Measurements from ENCODE around the gene PDZRN3.
A peak's percentile ranks its signal among the peaks of the same experiment; 100 is the strongest.
"Not testable (repeated sequence)": the region's sequence is repeated elsewhere in the genome, so short reads cannot be mapped to it uniquely, and the experiment has no call there.

Gene PDZRN3

DNA sequence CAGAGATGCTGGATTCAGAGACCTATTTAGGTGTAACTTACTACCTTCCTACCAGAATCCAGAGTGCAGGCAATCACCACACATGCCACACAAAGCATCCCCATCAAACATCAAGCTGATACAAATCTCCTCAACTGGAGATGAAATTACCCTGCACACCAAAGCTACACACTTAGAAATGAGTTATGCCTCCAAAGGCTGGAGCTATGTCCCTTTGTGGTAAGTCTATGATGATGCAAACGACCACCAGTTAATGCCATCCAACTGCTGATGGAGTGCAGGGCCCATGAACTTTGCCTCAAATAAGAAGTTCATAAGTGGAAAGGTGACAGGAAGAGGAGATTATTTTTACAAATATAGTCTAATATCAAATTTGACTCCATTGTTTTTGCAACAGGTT lies 38.1 kb downstream of the PDZRN3 start:
- DNase-seq = no peak

DNA sequence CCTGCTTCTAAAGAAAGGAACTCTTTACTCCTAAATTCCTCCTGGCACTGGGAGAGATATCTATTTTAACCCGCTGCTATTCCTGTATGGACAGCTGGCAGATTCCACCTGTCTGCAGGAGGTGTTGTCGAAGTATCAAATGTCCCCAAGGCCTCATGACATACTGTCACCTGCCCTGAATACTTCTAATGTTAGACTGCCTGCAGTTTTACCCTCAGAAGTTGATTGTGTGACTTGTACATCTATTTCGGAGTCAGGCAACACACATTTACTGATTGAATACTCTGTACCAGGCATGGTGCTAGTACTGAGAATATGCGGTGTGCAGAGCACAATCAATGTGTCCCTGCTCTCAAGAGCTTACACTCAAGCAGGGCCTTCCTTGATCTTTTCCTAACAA lies 38.6 kb downstream of the PDZRN3 start:
- DNase-seq = no peak

DNA sequence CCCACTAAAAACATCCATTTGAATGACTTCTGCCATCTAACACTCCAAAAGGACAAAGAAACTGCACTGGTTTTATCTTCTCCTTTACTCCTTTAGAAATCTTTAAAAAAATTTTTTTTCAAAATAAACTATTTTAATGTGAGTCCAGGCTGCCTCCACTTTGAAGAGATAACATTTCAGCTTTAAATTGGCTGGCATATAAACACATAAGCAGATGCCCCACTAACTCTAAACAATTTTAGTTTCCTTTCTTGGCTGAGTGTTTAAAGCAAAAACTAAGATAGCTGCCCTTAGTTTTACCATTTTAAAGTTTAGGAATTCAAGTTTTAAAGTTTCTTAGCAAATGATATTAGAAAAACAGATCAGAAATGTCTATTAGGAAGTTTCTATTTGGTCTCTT lies 39.9 kb downstream of the PDZRN3 start:
- no peak for DNase-seq

DNA sequence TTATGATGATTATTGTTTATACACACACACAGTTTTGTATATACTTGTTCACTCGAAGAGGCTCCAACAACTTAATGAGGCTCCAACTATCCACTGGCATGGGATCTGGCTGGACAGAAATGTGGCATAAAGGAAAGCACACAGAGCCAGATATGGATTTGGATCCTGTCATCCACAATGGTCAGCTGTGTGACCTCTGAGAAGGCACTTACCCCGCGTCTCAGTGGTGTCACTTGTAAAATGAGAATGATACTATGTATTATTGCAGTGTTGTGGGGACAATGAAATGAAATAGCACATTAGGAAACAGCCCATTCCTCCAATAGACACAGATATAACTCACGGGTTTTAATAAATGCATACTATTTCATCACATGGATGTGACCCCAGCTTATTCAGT lies 42.2 kb downstream of the PDZRN3 start:
- no peak for DNase-seq

DNA sequence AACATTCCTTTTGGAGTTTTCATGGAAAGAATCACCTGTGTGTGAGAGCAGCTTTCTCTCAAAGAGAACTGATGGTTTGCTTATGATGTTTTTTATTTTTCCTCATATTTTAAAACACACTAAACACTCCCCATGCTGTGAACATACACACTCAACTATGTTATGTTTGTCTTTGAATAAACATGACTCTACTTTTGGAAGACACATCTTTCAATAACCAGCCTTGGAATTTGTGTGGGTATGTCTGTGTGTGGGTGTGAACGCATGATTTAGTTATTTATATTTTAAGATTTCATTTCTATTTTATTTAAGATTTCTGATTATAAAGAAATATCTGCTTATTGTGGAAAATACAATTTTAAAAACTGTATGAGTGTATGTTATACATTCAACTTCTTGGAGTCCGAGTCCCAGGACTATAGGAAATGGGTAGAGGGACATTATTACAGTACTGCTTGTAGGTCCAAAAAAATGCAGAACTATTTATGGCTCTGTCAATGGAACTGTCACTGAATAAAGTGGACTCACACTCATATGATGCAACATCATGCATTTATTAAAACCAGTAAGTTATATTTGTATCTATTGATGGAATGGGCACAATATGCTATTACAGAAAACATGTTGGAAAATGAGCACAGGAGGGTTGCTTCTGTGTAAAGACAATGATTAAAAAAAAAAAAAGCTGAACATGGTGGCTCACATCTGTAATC lies 43.5 kb downstream of the PDZRN3 start:
- DNase-seq = no peak

DNA sequence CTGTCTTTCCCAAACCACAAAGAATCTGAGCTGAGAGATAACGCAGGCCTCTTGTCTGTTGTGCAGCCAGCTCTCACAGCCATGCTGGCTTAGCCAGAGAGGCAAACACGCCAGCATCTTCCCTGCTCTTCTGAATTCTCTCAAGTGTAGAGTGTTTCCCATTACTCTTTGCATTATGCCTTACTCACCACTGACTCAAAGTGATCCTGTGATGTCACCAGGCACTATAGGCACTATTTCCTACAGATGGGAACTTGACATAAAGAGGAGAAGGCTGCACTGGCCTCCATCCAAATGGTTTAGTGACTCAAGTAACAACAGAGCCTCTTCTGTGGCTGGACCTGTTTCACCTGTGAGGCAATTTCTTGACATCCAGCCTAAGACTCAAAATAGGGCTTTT lies 44.4 kb downstream of the PDZRN3 start:
- peak; percentile 94 for DNase-seq

DNA sequence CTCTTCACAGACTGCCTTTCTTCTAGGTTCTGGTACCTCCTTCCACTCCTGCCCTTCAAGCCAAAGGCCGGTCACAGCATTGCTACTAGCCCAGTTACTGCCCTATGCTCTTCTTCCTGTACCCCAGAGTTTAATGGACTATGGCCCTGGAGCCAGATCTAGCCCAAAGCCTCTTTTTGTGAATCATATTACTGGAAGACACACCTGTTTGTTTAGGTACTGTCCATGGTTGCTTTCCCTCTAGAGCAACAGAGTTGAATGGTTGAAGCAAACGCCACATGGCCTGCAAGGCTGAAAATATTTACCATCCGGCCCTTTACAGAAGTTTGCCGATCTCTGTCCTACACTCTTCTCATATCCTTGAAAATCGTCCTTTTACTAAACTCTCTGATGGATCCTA lies 47.0 kb downstream of the PDZRN3 start:
- no peak for DNase-seq

DNA sequence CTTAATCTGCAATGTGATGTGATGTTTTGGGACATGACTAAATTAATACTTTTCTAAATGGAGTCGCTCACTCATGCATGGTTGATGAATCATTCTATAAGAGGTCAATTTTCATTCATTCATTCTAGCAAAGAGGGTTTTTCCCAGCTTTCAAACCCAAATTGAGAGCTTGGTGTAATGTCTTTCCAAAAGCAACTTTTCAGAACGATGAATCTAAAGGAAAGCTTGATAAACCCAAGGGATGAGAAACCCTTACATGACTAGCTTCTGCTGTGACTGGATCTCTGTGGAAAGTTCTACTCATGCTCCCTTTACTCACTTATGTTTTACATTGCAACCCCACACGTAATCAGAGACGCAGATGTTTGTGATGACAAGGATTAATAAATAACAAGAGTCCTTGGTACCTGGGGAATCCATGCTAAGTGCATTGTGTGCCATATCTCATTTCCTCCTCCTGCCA lies 47.7 kb downstream of the PDZRN3 start:
- DNase-seq = peak; percentile 53

DNA sequence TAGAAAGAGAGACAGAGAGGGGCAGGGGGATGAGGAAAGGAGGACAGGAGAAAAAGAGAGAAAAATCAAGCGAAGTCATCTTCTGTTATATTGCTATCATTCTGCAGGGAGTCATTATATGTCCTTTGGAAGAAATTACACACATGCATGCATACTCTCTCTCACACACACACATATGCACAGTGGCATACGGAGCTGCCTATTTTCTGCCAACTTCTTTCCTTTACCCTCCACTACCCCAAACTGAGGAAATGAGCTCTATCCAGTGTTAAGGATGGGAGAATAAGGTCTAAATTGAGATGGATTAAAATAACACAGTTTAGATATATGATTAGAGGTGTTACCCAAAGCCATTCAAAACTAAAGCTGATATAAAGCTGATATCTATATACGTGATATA lies 48.8 kb downstream of the PDZRN3 start:
- no peak for DNase-seq

DNA sequence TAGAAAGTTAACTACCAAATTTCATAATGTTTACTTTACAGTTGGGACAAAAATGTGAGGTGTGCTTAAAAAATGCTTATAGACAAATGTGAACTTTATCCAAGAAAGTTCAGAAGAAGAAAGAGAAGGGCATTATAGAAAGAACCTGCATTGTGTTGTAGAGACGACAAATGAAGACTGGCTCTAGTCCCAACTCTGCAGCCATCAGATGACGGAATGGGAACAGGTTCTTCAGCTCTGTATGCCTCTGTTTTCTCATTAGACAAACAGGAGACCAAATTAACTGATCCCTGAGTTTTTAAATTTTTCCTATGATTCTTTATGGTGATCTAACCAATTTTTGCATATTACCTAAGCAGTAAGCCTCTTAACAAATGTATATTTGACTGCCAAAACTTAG lies 49.2 kb downstream of the PDZRN3 start:
- no peak for DNase-seq

DNA sequence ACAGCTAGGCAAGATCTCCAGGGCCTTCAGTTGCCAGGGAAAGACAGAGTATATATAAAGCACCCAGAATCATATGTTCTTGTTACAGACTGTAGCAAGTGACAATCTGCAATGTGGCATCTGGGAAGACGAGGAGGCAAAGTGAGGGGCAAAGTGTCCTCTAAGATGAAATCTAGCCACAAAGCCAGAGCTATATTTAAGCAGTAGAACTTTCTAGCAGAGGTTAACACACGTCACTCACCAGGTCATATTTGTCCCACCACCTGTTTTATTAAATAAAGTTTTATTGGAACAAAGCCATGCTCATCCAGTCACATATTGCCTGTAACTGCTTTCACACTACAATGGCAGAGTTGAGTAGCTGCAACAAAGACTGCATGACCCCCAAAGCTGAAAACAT lies 51.5 kb downstream of the PDZRN3 start:
- no peak for DNase-seq

DNA sequence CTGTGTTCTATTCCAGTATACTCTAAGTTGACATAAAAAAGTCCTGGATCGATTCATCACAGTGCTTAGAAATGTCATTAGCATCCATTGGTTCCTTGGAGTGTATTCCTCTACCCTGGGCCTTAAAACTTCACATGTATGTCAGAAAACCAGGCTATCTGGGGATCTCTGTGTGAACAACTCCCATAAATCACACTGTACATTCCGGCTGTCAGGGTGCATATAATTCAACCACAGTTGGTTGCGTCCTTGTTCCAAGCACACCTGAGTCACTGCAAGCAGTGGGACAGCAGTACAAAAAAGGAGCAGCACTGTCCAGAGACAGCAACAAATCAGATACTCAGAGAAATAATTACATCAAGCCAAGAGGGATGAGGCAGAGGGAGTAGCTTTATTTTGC lies 52.4 kb downstream of the PDZRN3 start:
- peak; percentile 65 for DNase-seq

DNA sequence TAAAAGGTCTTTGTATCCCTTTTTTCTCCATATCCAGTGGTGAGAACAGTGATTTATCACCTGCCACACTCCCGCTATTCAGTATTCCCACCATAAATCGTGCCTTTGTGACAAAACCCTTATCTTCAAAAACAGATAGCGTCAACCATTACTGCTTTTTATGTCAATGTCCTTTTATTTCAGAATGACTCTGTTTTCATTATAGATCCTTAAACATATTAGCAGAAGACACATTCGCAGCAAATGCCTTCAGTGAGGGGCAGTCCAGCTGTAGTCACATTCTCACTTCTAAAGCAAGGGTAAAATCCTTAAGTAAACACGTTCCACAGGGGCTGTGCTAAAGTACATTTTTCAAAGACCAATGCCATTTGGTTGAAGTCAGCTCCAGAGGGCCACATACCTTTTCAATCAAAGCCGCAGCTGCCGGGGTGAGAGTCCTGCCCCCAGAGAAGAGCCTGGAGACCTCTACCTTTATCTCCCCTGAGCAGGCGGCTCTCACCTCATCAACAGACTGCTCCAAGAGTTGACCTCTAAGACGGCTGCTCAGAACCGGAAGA lies 53.4 kb downstream of the PDZRN3 start:
- DNase-seq = no peak

DNA sequence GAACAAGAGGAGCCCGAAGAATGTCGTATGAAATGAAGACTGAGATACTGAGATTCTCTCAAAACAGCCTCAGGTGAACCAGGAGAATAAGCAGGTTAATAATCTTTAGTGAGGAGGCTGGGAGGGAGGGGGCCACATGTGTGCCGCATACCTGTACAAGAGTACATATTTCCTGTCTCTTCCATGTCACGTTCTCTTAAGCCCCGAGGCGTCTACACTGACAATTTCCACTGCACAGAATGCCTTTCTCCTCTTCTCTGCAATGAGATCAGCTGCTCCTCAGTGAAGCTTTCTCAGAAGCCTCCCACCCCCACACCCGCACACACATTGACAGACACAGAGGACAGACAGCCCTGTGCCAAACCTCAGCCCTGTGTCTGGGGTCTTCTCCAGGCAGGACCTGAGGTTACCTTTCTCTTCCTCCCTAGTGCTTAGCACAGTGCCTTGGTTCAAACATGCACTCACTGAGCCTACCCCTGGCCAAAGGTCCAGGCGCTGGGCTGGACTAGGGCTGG lies 55.4 kb downstream of the PDZRN3 start:
- DNase-seq = no peak

DNA sequence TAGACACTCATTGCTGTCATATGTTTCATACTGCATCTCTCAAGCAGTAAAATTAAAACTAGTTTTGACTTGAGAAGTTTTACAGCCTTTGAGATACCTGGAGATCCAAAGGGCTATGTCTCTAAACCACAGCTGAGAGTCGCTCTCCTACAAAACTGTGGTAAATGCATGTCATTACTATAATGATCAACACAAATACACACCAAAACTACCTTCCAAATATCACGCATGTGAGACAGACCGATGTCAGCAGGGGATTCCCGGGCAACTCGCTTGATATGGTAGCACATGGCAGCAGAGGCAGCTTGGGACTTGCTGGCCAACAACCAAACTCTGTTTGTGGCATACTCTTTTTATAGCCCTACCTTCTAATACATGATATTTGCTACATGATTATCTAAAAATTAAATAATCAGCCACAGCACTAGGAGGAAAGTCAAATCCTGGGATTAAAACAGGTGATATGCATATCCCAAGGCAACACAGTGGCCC lies 56.3 kb downstream of the PDZRN3 start:
- no peak for DNase-seq

DNA sequence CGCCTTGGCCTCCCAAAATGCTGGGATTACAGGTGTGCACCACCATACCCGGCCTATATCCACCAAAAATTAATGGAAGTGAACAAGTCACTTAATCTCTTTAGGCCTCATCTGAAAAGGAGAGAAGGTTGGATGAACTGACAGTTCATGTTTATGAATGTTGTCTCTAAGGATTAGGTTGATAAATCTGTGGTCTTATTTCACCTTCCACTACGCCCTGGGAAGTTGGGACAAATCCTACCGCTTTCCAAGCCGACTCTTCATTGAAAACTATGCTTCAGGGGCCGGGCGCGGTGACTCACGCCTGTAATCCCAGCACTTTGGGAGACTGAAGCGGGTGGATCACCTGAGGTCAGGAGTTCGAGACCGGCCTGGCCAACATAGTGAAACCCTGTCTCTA lies 59.4 kb downstream of the PDZRN3 start:
- not testable (repeated sequence) for DNase-seq

DNA sequence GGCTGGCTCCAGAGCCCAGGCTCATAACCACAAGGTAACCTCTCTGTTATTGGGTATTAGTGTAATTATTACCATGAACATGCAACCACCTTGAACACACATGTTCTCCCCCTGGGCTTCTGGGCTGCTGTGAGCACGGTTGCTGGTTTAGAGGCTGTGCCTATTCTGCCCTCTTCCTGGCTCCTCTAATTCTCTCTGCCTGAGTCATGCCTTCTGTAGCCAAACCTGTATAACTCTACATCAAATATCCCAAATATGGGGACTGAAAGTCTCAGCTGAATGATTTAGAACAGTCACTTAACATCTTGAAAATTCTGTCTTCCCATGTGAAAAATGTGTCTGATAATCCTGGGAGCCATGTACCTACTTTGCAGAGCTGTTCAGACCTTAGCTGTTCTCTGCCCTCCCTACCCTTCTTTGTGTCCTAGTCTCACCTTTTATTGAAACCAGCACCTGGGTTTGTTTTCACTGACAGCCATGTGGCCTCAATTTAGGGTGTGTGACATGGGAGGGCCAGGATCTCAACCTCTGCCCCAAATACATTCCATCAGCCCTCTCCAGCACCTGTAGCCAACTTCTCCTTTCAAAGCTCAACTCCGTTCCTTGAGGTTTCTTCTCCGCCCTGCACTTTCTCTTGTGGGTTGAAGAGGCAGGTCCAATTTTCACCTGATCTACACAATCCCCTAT lies 60.7 kb downstream of the PDZRN3 start:
- DNase-seq = peak; percentile 77

DNA sequence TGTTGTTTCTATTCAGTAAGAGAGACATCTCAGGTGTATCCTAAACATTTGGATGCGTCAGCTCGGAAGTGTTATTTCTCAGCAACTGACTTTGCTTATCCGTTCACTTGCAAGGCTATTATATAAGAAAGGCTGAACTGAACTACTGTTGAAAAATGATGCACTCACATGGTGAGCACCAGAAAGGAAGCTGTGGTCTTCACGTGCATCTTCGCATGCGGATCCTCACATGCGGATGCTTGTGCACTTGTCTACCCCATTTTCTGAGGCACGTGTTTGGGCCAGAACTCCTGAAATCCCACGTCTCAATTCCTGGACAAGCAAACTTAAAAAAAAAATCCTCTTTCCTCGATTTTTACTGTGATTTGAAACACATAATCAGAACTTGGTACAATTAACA lies 63.2 kb downstream of the PDZRN3 start:
- no peak for DNase-seq

DNA sequence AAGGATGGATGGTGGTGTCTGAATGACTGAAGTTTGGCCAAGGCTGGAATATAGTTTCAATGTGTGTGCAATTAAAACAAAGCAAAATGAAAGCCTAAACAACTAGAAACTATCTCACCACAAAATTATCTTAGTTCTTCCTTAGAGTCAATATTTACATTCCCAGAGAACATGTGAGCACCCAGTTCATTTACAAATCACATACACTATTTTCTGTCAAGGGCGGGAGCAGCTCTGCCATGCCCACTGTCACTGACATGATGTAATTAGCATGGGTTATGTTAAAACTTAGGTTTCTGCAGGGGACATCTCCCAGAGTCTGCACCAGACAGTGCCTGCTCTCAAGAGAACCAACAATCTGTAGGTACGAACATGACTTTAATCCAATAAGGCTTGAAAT lies 65.0 kb downstream of the PDZRN3 start:
- no peak for DNase-seq

DNA sequence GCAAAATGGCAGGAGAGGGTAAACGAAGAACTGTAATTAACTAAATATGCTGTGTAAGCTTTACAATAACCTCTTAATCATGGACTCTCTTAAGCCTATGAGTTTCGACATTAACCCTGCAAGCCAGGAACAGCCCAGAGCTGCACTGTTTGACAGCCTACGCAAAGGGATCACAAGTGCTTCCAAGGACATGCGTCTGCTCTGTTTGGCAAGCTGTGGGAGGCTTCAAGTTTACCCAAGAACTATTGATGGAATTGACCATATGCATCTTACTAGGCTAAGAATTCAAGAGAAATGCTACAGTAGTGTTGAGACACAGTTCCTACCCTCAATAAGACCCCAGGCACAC lies 66.0 kb downstream of the PDZRN3 start:
- peak; percentile 66 for DNase-seq

DNA sequence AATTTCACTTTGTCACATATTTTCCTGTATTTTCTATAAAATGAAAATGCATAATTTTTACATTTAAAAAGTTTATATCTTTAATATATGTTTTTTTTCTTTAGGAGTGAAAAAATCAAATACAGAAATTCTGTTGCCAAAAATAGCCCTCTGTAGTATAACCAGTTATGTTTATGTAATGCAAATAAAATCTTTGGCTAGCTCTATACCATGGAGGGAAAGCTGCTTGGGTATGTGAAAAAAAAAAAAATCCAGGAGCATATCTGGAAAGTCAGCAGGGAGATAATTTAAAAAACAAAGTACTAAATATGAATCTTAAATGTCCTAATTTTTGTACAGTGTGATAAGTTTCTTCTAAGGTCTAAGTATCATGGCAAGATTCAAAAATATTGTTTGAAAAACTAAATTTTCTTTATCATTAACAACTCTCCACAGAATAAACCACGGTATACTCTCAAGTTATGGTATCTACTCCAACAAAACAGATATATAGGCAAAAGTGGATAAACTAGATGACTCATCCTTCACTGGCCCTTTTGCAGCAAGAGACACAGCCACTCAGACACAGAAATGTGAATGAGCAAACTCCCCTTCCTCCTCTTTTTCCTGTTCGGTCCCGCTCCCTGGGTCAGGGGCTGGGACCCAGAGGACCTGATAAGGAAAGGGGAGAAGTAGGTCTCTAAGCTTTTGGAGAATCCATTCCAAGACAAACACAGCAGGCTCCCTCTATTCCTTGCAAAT lies 66.6 kb downstream of the PDZRN3 start:
- peak; percentile 60 for DNase-seq

DNA sequence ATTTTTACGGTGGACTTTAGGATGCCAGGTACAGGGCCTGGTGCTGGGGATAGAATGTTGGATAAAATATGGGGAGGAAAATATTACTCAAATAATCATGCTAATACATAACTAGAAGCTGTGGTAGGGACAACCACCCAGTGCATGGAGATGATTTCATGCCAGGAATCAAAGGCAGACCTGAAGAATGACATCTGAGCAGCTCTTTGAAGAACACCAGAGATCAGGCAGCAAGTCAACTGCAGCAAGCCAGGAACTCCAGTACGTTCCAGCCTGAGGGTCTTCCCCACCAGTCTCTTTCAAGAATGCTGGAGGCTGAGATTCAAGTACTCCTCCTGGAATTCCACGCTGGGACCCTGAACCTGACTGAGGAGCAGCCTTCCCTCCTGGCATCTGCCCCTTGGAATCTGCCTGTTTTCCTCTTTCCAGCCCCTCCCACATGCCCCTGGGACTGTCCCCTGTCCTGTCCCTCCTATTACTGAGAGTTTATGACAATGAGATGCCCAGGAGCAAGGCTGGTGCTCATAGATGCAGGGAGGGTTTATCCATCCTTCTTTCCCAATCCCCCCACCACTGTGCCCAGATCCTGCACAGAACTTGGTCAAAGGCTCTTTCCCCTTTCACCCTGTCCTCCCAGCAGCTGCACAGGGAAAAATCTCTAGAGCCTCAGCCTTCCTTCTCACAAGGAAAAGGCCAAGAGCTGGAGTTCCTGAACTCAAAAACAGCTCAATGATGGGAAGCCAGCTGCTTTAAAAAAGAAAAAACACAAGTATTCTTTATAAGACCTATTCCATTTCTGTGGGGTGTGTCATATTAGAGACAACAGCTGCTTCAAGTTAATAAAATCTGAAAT lies 68.0 kb downstream of the PDZRN3 start:
- DNase-seq = peak; percentile 60
